GM12878 (cell line): ENCODE data around the gene RANBP17. TPM values are rescaled to one million over a fixed set of nuclear protein-coding genes. Genes with fewer than 3 reads are reported as not detected.
A peak's percentile ranks its signal among the peaks of the same experiment; 100 is the strongest.

ENCODE experiments used
- ATAC-seq: fragments of 200-7000 bp; cut with Tn5 transposase; 3 replicates; pipeline ENCODE4 v1.9.1; 2020; ENCODE audit warnings: mild to moderate bottlenecking, moderate library complexity
- BruUV-seq: library from RNA; stranded (reverse); fragments of 400-500 nt; replicated peaks from 2 replicates; lab custom pipeline; 2021; lab: Mats Ljungman, UMichigan
- CTCF ChIA-PET: fragments of 300-600 bp; sonication (Branson Sonifier 250); formaldehyde crosslinking; extraction: SDS; loops from one replicate; lab custom pipeline; 2021; ENCODE audit warnings: inconsistent platforms; lab: Yijun Ruan, JAX
- POLR2A ChIA-PET: fragments of 350-600 bp; formaldehyde crosslinking; extraction: SDS; loops from one replicate; lab custom pipeline; 2021; ENCODE audit warnings: inconsistent platforms; lab: Charles Lee
- RAD21 ChIA-PET: fragments of 300-600 bp; sonication (Branson Sonifier 250); formaldehyde crosslinking; loops from one replicate; lab custom pipeline; 2023; ENCODE audit warnings: antibody characterized with exemption; ENCODE audit not compliant: unreplicated experiment; lab: Charles Lee
- SMC1A ChIA-PET: fragments of 300-600 bp; sonication (Branson Sonifier 250); formaldehyde crosslinking; loops from one replicate; lab custom pipeline; 2023; ENCODE audit not compliant: unreplicated experiment, uncharacterized antibody; lab: Charles Lee
- DNase-seq: peaks from one replicate; pipeline ENCODE4 v3.0.0-alpha.2; 2011; ENCODE audit warnings: low read depth, low spot score
- FAIRE-seq: peaks from 3 replicates; lab custom pipeline; 2011; peaks lifted over from hg19 to GRCh38; lab: Jason Lieb, UNC
- H2AFZ ChIP-seq: 2 replicates; pipeline ENCODE4 v1.6.0; 2011; ENCODE audit warnings: low read depth, low read length, control low read depth; ENCODE audit not compliant: control insufficient read depth
- H3K27ac ChIP-seq: 2 replicates; pipeline ENCODE4 v1.5.1; 2011; ENCODE audit warnings: control low read depth; ENCODE audit not compliant: control insufficient read depth, insufficient read depth
- H3K27me3 ChIP-seq, 2 experiments: replicated peaks in 1 of 2; 2 replicates each; pipeline versions ENCODE4 v1.6.0 to v1.6.1; 2011; ENCODE audit warnings: low read length in 1 of 2; ENCODE audit not compliant: control insufficient read depth in 2 of 2, insufficient read depth in 2 of 2
- H3K36me3 ChIP-seq, 2 experiments: 2 replicates each; pipeline ENCODE4 v1.5.1; 2011; ENCODE audit warnings: low read length in 1 of 2; ENCODE audit not compliant: control insufficient read depth in 2 of 2, insufficient read depth in 2 of 2
- H3K4me1 ChIP-seq: 2 replicates; pipeline ENCODE4 v1.6.1; 2011; ENCODE audit warnings: mild to moderate bottlenecking, low read length, moderate library complexity, mixed read lengths; ENCODE audit not compliant: control insufficient read depth, insufficient read depth
- H3K4me2 ChIP-seq: 2 replicates; pipeline ENCODE4 v1.6.0; 2011; ENCODE audit warnings: control low read depth; ENCODE audit not compliant: control insufficient read depth, insufficient read depth
- H3K4me3 ChIP-seq: fragments of 200-600 bp; sonication (generic); 2 replicates; pipeline ENCODE4 v1.5.1; 2016
- H3K79me2 ChIP-seq: 2 replicates; pipeline ENCODE4 v1.6.0; 2011; ENCODE audit warnings: low read length; ENCODE audit not compliant: control insufficient read depth, insufficient read depth
- H3K9ac ChIP-seq: 2 replicates; pipeline ENCODE4 v1.8.0; 2011; ENCODE audit warnings: low read length, control low read depth, mixed read lengths; ENCODE audit not compliant: control insufficient read depth, insufficient read depth
- H3K9me3 ChIP-seq: replicated peaks from 3 replicates; pipeline ENCODE4 v1.5.1; 2011; ENCODE audit warnings: mild to moderate bottlenecking, low read length; ENCODE audit not compliant: control insufficient read depth, insufficient read depth
- H4K20me1 ChIP-seq: 2 replicates; pipeline ENCODE4 v1.6.0; 2011; ENCODE audit not compliant: control insufficient read depth, insufficient read depth
- BCLAF1 ChIP-seq: fragments of 450-650 bp; IDR thresholded peaks from 2 replicates; pipeline ENCODE4 v1.6.1; 2017; ENCODE audit warnings: antibody characterized with exemption, mild to moderate bottlenecking, moderate library complexity
- BHLHE40 ChIP-seq, 2 experiments: fragments of 450-650 bp in 1 of 2; IDR thresholded peaks; 2 replicates each; pipeline ENCODE4 v1.6.1; 2011 to 2017; ENCODE audit warnings: low read depth in 2 of 2, borderline replicate concordance in 1 of 2, improper control_type of control experiment in 1 of 2, low read length in 1 of 2, mild to moderate bottlenecking in 1 of 2
- CBFB ChIP-seq: IDR thresholded peaks from 2 replicates; pipeline ENCODE4 v1.6.1; 2016; ENCODE audit warnings: antibody characterized with exemption, low read depth
- CREB1 ChIP-seq: IDR thresholded peaks from 2 replicates; pipeline ENCODE4 v1.6.1; 2012; ENCODE audit warnings: low read depth, mild to moderate bottlenecking, inconsistent platforms
- CTCF ChIP-seq, 3 experiments: IDR thresholded peaks in 2 of 3; conservative IDR thresholded peaks in 1 of 3; 2 replicates each; pipeline ENCODE4 v1.5.1; 2011; ENCODE audit warnings: low read depth in 3 of 3, low read length in 3 of 3, mild to moderate bottlenecking in 3 of 3, control low read depth in 2 of 3, moderate library complexity in 2 of 3, inconsistent platforms in 1 of 3, mixed read lengths in 1 of 3; ENCODE audit not compliant: control insufficient read depth in 2 of 3, insufficient read depth in 1 of 3; ENCODE audit errors: extremely low read depth in 1 of 3
- TBL1XR1 ChIP-seq: IDR thresholded peaks from 2 replicates; pipeline ENCODE4 v1.6.1; 2012; ENCODE audit warnings: low read depth, low read length, improper control_type of control experiment
- USF2 ChIP-seq: IDR thresholded peaks from 2 replicates; pipeline ENCODE4 v1.6.1; 2011; ENCODE audit warnings: low read depth, low read length, improper control_type of control experiment, borderline replicate concordance
- WGBS: methylation state at CpG from one replicate; pipeline ENCODE4 v1.1.6; 2016; ENCODE audit warnings: low lambda C conversion rate; ENCODE audit not compliant: insufficient replicate concordance, insufficient coverage; ENCODE audit errors: missing lambda C conversion rate; 5-methylcytosine and 5-hydroxymethylcytosine counted together
- in situ Hi-C: fragments of 300-500 bp; cut with MboI; formaldehyde crosslinking; loops from 9 replicates; pipeline ENCODE4 v1.14.3; 2018; ENCODE audit warnings: mixed read lengths
- intact Hi-C: fragments of 100-400 bp; cut with micrococcal nuclease; formaldehyde crosslinking; loops from one replicate; pipeline ENCODE4 v1.14.2; 2022; ENCODE audit not compliant: unreplicated experiment
- polyA plus RNA-seq, 11 experiments: library from polyadenylated mRNA; depleted of rRNA in 4 of 11; unstranded in 6 of 11; stranded (reverse) in 5 of 11; fragments of >200 nt; fragmentation: Nextera tagmentation in 4 of 11; fragmentation: Illumina TruSeq in 1 of 11; extraction: Ambion mirVana in 4 of 11; extraction: Trizol in 1 of 11; gene quantifications; 1 replicate in 1 of 11; 2 replicates in 10 of 11; pipeline versions ENCODE4 v1.2.1 to v1.2.3, GENCODE V29; 2011 to 2016; ENCODE audit warnings: inconsistent platforms in 2 of 11, missing spikeins in 2 of 11, low read depth in 1 of 11
- total RNA-seq, 4 experiments: library from RNA; depleted of rRNA in 3 of 4; stranded (reverse); fragments of >200 nt in 3 of 4; fragmentation: Illumina TruSeq in 1 of 4; extraction: Trizol in 1 of 4; gene quantifications; 2 replicates each; pipeline versions ENCODE4 v1.2.1 to v1.2.3, GENCODE V29; 2013 to 2021

RANBP17 gene
- total and polyA plus RNA-seq, 10 of the 15 experiments (the other 5 are each of a cell fraction or from before 2014, with no cell fraction given) = 0.10 TPM; not detected in 9

GRCh38 chr5:171226096-171226754 is 364.4 kb downstream of the RANBP17 start:
- in situ Hi-C loops (no loop called here), intact Hi-C loops (no loop called here)
- ATAC-seq (no peak), DNase-seq (no peak), FAIRE-seq (no peak)
- H3K4me2 ChIP-seq = no peak overlapping the region
- no peak overlapping the region for H3K4me3 ChIP-seq
- H2AFZ ChIP-seq = no peak overlapping the region
- CTCF ChIA-PET = interaction anchor here (1.9 kb wide), 1 partner anchor 19 kb away, joined by 9 read pairs; no protein-coding TSS in a partner anchor
- H3K9ac ChIP-seq = no peak overlapping the region
- no peaks in the 10 kb centered on the region for H3K27me3 ChIP-seq
- no peaks in the 10 kb centered on the region for H3K79me2 ChIP-seq
- no peaks in the 10 kb centered on the region for H3K9me3 ChIP-seq
- 20% methylated on average over 5 of the region's 5 CpGs for WGBS
- H4K20me1 ChIP-seq = no peaks in the 10 kb centered on the region
- TF ChIP-seq CTCF (IDR thresholded peaks at IDR 0.05 in 2 of 3, conservative IDR thresholded peaks at IDR 0.05 in 1 of 3; ENCODE audit: control insufficient read depth in 2 of 3, extremely low read depth in 1 of 3, insufficient read depth in 1 of 3, low read depth in 3 of 3, low read length in 3 of 3) (peak in 1 of 3 experiments; percentile 17; a peak in 2 of 6 replicates), BHLHE40 (IDR thresholded peaks at IDR 0.05; ENCODE audit: borderline replicate concordance in 1 of 2, low read depth in 2 of 2, low read length in 1 of 2) (no peak)
- SMC1A ChIA-PET = interaction anchor here (1.5 kb wide), 1 partner anchor 21 kb away, joined by 3 read pairs; no protein-coding TSS in a partner anchor
- H3K4me1 ChIP-seq = no peaks in the 10 kb centered on the region
- RAD21 ChIA-PET = no interaction called here
- POLR2A ChIA-PET = interaction anchor here (0.6 kb wide), 1 partner anchor 101 kb away, joined by 3 read pairs; no protein-coding TSS in a partner anchor
- H3K36me3 ChIP-seq = no peaks in the 10 kb centered on the region
- BruUV-seq = no TSS peak
- no peak overlapping the region for H3K27ac ChIP-seq

GRCh38 chr5:171226864-171227263 is 365.0 kb downstream of the RANBP17 start:
- RAD21 ChIA-PET = no interaction called here
- no peak for FAIRE-seq
- H3K27me3 ChIP-seq = no peaks in the 10 kb centered on the region
- no peak overlapping the region for H2AFZ ChIP-seq
- H3K4me2 ChIP-seq = no peak overlapping the region
- DNase-seq = no peak
- POLR2A ChIA-PET = no interaction called here
- H3K79me2 ChIP-seq = no peaks in the 10 kb centered on the region
- in situ Hi-C loops = no loop called here
- no TSS peak for BruUV-seq
- TF ChIP-seq TBL1XR1 (no peak), USF2 (no peak), CBFB (no peak), BCLAF1 (no peak), CREB1 (no peak)
- no peak overlapping the region for H3K9ac ChIP-seq
- H3K4me3 ChIP-seq = no peak overlapping the region
- H3K36me3 ChIP-seq = no peaks in the 10 kb centered on the region
- SMC1A ChIA-PET = interaction anchor here (1.5 kb wide), 1 partner anchor 22 kb away, joined by 3 read pairs; no protein-coding TSS in a partner anchor
- CTCF ChIA-PET = interaction anchor here (1.9 kb wide), 1 partner anchor 19 kb away, joined by 9 read pairs; no protein-coding TSS in a partner anchor
- H3K9me3 ChIP-seq = no peaks in the 10 kb centered on the region
- intact Hi-C loops = no loop called here
- no peaks in the 10 kb centered on the region for H4K20me1 ChIP-seq
- no peak for ATAC-seq
- no peak overlapping the region for H3K27ac ChIP-seq
- WGBS = 0% methylated on average over 1 of the region's 1 CpG
- no peaks in the 10 kb centered on the region for H3K4me1 ChIP-seq
